Activated T-helper 1 cell treated with Interleukin-2 at 50 U/mL for 16 hours (primary cell): ENCODE data around the gene NME8.
"Not testable (repeated sequence)": the region's sequence is repeated elsewhere in the genome, so short reads cannot be mapped to it uniquely, and the experiment has no call there.

Experiments used
- DNase-seq: peaks from one replicate; pipeline ENCODE4 v3.0.0-alpha.2; 2020; ENCODE audit warnings: low read depth

NME8 gene, protein sequence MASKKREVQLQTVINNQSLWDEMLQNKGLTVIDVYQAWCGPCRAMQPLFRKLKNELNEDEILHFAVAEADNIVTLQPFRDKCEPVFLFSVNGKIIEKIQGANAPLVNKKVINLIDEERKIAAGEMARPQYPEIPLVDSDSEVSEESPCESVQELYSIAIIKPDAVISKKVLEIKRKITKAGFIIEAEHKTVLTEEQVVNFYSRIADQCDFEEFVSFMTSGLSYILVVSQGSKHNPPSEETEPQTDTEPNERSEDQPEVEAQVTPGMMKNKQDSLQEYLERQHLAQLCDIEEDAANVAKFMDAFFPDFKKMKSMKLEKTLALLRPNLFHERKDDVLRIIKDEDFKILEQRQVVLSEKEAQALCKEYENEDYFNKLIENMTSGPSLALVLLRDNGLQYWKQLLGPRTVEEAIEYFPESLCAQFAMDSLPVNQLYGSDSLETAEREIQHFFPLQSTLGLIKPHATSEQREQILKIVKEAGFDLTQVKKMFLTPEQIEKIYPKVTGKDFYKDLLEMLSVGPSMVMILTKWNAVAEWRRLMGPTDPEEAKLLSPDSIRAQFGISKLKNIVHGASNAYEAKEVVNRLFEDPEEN

DNA sequence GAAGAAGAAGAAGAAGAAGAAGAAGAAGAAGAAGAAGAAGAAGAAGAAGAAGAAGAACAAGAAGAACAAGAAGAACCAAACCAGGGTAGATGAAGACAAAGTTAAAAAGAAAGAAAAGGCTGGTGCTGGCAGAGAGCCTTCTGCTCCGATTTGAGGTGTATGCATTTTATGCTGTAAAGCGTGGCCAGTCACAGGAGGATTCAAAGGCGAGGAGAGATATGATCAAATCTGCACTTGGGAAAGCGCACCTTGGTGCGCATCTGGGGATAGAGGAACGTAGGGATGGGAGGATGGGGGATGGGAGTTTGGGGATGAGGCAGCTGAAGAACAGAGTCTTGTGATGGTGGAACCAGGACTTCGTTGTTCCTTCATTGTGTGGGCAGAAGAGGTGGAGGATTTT lies at the start of gene NME8:
Gene NME8 (plus strand): TSS at position 301 of the 400 bp plus-strand sequence. CDS start 1,670 bp downstream, outside the sequence.
- no peak for DNase-seq

DNA sequence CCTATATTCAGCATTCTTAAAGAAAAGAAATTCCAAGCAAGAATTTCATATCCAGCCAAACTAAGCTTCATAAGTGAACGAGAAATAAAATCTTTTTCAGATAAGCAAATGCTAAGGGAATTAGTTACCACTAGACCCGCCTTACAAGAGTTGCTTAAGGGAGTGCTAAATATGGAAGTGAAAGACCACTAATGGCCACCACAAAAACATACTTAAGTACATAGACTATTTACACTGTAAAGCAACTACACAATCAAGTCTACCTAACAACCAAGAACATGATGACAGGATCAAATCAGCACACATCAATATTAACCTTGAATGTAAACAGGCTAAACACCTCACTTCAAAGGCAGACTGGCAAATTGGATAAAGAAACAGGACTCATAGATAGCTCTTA lies 42.2 kb upstream of the NME8 start:
- DNase-seq: no peak

DNA sequence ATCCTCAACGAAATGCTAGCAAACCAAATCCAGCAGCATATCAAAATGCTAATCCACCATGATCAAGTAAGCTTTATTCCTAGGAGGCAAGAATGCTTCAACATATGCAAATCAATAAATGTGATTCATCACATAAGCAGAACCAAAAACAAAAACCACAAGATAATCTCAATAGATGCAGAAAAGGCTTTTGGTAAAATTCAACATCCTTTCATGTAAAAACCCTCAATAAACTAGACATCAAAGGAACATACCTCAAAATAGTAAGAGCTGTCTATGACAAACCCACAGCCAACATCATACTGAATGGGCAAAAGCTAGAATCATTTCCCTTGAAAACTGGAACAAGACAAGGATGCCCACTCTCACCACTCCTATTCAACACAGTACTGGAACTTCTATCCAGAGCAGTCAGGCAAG lies 36.2 kb upstream of the NME8 start:
- not testable (repeated sequence) for DNase-seq

DNA sequence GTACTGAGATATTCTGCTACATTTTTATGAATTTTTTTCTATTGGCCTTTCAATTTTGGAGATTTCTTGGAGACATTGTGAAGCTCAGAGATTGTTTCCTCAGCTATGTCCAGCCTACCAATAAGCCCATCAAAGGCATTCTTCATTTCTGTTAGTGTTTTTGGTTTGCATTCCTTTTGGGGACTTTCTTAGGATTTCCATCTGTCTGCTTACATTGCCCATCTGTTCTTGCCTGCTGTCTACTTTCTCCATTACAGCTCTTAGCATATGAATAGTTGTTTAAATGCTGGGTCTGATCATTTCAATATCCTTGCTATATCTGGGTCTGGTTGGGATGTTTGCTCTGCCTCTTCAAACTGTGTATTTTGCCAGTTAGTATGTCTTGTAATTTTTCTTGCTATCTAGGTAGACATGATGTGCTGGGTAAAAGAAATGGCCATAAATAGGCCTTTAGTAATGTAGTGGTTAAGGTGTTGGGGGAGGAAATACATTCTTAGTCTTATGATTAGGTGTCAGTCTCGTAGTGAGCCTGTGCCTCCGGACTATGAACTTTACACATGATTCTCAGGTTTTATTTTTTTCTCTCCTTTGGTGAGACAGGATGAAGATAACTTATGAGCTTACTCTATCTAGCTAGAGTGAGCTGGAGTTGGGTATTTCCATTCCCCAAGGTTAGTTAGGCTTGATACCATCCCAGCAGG lies 32.6 kb upstream of the NME8 start:
- no peak for DNase-seq

DNA sequence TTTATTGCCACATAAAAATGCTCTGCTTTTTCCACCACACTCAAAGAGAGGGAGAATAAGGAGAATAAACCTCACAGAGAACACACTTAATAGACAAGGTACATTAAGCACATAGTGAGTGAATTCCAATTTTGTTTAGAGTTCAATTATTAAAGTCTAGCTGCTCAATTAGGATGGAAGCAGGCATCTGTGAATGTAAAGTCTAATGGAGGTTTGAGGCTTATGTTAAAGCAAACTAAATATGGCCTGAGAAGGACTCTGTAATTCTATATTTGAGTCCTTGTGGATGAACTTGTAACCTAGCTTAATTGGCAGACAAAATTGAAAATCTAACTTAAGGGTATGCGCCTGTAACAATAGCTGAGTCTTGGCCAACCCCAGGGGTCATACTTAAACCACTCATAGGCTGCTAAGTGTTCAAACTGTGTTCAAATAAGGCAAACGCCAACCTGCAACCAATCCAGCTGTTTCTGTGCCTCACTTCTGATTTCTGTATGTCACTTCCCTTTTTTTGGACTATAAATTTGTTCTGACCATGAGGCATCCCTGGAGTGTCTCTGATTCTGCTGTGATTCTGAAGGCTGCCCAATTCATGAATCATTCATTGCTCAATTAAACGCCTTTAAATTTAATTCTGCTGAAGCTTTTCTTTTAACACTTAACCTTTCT lies 31.3 kb upstream of the NME8 start:
- DNase-seq: no peak

DNA sequence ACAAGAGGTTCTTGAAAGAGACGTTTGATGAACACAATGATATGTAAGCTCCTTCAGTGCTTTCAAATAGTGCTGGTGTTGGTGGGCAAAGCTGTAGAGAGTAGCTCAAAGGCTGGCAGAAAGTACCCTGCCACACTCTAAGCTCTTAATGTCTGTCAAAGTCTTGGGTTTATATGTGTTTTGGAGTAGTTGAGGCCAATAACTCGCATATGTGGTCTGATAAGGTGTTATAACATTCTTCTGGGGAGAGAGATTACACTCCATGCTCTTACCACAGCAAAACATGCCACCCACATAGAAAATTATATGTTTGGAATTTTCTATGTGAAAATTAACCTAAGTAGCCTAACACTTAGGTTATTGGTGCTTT lies 30.8 kb upstream of the NME8 start:
- DNase-seq: no peak

DNA sequence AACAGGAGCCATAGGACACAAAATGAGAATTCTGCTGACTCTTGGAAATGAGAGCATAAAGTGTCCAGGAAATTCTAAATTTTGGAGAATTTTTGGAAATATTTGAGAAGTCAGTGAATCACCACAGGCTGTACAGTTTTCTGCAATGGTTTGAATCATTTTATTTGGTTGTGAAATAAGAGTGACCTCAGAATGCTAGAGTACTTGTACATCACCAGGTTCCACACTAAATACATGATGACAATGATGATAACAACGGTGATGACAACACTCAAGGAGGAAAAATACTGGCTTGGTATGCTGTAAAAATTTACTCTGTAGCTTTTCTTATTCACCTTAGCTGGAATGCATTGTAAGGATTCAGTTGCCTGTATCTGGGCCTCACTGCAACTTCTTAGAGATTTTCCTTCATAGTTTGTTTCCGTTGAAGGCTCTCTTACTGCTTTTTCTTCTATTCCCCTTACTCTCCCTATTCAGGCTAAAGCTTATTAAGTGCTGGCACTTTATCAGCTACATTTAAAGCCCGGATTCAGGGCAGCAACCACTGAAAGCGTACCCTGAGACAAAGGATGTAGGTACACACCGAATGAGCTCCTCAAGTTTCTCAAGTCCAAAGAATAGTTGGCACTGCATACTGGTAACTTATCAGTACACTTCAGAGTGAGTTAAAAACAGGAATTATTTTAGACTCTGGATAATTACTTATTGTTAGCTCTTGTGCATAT lies 30.2 kb upstream of the NME8 start:
- no peak for DNase-seq

DNA sequence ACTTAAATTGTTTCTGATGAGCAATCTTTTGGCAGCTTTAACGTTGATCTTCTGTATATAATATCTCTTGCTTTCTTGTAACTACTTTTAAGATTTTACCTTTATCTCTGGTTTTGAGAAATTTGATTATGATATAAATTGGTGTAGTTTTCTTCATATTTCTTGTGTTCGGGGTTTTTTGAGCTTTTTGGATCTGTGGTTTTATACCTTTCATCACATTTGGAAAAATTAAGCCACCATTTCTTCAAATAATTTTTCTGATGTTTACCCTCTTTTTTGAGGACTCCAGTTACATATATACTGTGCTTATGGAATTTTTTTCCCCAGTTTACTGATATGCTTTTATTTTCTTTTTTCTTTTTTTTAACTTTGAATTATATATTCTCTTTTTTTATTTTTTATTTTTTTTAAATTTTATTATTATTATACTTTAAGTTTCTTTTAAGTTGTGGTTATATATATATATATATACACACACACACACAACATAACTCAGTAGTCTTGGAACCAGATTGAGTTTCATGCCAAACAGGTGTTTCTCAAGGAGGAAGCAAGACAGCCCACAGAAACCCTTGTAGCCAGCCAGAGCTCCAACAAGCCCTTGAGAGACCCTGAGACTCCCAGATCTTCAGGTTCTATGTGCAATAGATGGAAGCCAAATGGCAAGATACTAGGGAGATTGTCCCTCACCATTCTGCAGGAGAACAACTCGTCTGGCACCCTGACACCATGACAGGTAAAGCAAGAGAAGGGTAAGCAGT lies 27.5 kb upstream of the NME8 start:
- no peak for DNase-seq

DNA sequence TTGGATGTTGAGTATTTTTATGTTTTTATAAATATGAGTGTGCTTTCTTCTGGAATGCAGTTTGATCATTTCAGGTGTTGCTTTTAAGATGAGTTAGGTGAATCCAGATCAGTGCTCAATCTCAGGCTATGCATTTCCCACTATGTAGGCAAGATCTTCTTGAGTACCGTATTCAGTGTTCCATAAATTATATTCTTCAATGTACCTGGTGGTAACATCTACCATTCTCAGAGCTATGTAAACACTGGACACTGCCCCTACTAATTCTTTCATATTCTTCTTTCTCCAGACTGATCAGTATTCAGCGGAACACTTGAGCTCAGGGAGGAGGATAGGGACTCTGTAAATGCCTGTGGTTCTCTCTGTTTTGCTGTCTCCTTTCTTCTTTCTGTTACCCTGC lies 25.5 kb upstream of the NME8 start:
- DNase-seq: no peak

DNA sequence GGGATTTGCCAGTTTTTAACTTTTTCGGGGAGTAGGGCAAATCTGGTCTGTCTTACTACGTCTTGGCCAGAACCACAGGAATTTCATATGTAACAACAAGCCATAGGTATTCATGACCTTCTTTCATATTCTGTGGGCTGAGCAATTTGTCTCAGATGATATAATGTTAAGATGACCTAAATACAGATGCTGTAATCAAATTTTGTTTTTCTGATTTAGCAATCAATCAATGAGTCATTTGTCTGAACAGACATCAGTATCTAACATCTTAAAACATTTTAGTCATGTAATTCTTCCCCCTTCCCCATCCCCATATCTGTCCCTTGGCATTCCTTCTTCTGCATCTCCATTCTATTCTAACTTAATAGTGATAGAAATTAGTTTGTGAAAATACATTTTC lies 24.8 kb upstream of the NME8 start:
- DNase-seq: no peak

DNA sequence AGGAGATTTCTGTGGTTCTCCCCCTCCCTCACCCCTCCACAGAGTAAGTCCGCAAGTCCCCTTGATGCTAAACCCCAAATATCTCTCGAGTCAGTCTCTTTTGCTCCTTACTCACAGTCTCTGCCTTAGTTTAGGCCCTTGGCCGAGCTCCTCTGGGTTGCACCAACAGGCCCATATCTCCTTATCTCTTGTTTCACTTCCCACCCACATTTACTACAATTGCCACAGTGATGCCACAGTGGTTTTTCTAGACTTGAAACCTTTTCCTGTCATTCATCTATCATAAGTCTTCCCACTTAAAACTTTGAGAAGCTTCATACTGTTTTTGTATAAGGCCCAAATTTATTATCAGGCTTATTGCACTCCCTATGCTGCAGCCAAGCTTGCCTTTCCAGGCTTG lies 23.4 kb upstream of the NME8 start:
- no peak for DNase-seq

DNA sequence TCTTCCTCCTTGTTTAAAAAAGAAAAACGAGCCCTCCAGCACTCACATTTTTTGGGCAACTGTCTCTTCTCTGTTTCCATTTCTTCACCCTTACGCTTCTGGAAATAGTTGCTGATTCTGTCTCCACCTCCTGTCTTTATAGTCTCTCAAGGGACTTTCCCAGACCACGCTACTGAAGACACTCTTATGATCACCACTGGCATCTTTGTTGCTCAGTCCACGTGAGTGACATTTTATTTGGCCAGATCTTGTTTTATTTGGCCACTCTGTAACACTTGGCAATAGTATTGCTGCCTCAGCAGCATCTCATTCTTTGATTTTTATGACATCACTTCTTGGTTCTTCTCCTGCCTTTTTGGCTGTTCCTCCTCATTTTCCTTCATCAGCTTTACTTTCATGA lies 21.6 kb upstream of the NME8 start:
- DNase-seq: no peak

DNA sequence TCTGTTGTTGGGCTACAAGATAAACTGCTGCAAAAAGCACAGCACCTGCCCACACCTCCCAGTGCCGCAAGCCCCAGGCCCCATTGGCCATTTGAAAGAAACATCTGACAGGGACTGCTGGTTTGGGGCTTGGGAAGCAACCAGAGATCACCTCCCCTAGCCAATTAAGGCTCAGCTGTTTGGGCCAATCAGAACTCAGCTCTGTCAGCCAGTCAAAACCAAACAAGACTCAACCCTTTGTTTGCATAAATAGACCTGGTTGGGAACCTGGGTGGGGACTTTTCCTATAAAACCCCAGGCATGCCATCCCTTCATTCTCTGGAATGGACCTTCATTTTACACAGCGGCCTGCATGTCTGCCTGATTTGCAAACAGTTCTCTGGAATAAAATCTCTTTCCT lies 17.2 kb upstream of the NME8 start:
- DNase-seq: no peak

DNA sequence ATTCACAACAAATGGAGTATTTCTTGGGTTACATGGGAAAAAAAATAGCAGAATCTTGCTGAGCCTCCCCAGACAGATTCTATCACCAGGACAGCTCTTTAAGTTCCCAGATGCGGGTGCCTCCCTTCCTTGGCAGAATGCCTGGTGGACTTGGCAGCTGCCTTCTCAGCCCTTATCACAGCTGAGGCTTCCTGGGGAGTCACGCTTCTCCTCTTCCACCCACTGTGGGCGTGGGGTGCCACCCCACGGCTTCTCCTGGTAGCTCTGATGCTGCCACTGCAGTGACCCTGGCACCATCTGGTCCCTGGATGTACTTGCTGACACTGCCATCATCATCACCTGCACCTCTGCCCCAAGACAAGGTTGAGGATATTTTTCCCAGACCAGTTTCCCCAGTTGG lies 16.2 kb upstream of the NME8 start:
- DNase-seq: no peak

DNA sequence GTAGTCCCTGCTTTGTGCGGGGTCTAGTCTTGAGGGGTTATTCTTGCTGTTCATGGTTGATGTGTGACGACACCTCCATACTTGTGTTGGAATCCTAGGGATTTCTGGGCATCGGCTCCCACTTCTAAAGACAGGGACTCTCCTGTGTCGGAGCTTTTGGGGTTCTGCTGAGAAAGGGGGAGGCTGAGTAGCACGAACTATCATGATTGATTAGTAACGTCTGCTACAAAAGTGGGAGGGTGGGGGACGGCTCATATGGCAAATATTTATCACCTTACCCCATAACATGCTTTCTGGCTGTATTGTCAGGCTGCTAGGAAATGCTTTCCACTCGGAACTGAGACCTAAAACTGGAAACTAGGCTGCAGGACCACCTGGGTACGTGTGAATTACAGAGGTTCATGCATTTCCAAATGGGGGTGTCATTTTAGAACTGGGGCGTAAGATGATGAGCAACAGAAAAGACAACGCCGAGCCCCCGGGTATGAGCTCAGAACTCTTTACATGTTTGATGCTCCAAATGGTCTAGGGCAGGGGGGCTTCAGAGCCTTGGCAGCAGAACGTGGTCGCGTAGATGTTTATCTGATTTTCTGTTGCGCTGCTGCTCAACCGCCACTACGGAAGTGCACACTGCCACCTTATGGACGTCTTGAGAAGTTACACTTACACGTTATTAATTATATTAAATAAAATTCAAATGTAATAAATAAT lies 15.1 kb upstream of the NME8 start:
- peak; percentile 3 for DNase-seq

DNA sequence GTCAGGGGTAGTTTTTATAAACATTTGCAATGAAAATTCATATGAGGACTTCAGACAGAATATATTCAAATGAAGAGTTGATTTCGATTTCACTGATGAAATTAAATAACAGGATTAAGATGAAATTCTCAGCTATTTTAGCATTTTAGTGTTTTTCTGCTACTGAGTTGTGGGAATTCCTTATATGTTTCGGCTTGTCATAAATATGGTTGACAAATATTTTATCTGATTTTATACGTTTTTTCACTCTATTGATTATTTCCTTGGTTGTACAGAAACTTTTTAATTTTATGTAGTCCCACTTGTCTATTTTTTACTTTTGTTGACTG lies 14.6 kb upstream of the NME8 start:
- DNase-seq: no peak

DNA sequence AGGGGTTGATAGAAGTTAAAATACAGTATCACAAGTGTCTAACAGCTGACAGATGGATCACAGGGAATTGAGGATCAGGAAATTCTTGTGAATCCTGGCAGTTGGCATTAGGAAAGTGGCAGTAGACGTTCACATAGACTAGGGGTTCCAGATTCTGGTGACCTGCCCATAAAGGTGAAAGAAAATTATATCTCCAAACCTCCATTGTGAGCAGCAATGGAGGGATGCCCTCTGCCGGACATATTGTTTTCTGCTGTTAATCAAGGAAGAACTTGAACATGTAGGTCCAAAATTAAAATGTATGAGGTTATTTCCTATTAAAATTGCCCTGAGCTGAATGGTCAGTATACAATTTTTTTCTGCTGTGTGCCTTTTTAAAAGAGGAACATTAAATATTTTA lies 5.1 kb downstream of the NME8 start:
- DNase-seq: no peak

DNA sequence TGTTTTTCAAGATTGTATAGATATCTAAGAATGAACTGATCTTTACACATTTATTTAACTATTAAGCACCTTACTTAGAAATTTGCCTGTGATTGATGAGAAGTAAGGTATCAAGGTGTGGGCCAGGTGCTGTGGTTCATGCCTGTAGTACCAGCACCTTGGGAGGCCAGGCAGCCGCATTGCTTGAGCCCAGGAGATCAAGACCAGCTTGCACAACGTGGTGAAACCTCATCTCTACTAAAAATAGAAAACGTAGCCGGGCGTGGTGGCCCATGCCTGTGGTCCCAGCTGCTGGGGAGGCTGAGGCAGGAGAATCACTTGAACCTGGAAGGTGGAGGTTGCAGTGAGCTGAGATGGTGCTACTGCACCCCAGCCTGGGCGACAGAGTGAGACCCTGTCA lies 33.7 kb downstream of the NME8 start:
- no peak for DNase-seq

DNA sequence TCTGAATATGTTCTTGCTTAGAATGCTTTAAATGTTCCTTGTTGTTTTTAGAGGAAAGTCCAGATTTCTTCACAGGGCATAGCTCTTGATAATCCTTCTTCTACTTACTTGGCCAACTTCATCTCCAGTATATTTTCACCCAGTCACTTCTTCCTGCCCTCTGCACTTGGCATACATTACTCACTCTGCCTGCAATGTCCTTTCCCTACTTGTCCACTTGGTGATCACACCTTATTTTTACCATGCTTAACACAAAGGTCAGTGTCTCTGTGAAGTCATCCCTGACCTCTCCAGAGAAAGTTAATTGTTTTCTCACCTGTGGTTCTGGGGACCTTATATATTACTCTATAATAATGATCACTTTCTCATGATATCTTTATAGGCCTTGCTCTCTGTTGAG lies 45.0 kb downstream of the NME8 start:
- no peak for DNase-seq

DNA sequence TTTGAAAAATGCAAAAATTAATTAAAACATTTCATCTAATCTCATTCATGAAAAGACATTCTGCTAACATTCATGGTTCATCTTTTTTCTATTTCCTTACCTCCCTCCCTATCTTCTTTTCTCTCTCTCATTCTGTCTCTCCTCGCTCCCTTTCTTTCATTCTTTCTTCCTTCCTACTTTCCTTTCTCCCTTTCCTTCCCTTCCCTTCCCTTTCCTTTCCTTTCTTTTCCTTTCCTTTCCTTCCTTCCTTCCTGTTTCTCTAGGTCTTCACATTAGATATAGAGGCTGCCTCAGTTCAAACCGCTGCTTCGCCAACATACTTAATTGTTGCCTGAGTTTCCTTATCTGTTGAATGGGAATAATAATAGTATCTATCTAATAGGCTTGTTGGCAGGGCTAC lies 46.3 kb downstream of the NME8 start:
- DNase-seq: no peak

DNA sequence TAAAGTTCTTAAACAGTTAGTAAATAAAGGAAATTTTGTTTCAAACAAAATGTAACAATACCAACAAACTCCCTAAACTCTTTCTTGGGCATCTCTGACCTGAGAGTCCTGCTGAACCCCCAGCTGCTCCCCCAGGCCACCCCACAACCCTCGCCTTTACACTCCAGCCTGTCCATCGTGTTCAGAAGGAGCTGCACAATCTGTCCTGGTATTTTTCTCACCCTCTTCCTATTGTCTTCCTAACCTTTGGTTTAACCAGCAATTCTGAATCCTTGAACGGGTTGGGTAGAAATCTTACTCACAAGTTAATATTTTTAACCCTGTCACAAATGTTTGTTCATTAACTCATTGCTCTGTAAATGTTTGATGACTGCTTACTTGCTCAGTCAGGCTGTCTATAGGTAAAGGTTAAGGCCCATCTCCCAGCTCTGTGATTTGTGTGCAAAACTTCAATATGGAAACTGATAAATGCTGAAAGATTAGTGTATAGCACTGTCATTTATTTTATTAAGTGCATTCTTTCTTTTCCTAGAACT lies 51.4 kb downstream of the NME8 start:
- no peak for DNase-seq
